ENCODE measurements around the gene PGM2.

- peak; percentile 47 for TF ChIP-seq POLR2A (IDR thresholded peaks at IDR 0.05; ENCODE audit: low read depth, low read length)
- no peak; the same call in 1 of the 2 replicates for TF ChIP-seq POLR2AphosphoS5 (IDR thresholded peaks at IDR 0.05; ENCODE audit: low read depth, low read length)
These were observed 65.0 kb downstream of the PGM2 start for GRCh38 chr4:37891260-37892159.
